GM23248 (cell line): ENCODE measurements around the gene PKHD1.

Source experiments
- EZH2 ChIP-seq: fragments of 200-600 bp; sonication (generic); IDR thresholded peaks from 2 replicates; pipeline ENCODE4 v1.6.1; 2018; ENCODE audit warnings: antibody characterized with exemption, mild to moderate bottlenecking; ENCODE audit not compliant: insufficient read depth, poor library complexity, severe bottlenecking
- EZH2phosphoT487 ChIP-seq: fragments of 200-600 bp; sonication (generic); IDR thresholded peaks from 2 replicates; pipeline ENCODE4 v1.6.1; 2018; ENCODE audit warnings: antibody characterized with exemption, moderate library complexity, mild to moderate bottlenecking, low read depth; ENCODE audit not compliant: insufficient read depth

- no peak for TF ChIP-seq EZH2
- TF ChIP-seq EZH2phosphoT487 = no peak
These were observed 231.9 kb downstream of the PKHD1 start for GRCh38 chr6:51855310-51856082.
